Measurements from ENCODE around the gene IRGQ.

DNA sequence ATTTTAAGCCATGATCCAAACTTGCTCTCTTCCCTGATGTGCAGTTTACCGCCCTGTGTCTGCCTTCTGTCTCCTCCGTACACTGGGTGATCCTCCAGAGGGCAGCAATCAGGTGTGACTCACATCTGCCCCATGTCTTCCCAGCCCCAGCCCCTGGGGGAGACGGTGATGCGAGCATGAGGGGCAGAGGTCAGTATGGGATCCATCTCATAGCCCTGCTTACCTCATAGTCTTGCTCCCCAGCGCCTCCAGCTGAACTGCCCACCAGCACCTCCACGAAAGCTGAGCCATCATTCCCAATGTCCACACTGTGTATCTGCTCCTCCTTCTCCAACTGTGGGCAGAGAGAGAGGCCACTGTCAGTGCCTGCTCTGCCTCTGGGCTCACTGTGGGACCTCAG, 35.2 kb downstream of the IRGQ start:
- no peak for TF ChIP-seq GATA2 (IDR thresholded peaks at IDR 0.05; ENCODE audit: low read depth, low read length)
- TF ChIP-seq GATA3 (IDR thresholded peaks at IDR 0.05; ENCODE audit: low read depth, low read length): no peak

Measured in SH-SY5Y (cell line).